HepG2 (cell line): ENCODE data around the gene GALNT18. TPM values are rescaled to one million over a fixed set of nuclear protein-coding genes. Genes with fewer than 3 reads are reported as not detected.
A peak's percentile ranks its signal among the peaks of the same experiment; 100 is the strongest.

Experiments
- ATAC-seq: fragments of 200-7000 bp; cut with Tn5 transposase; 3 replicates; pipeline ENCODE4 v1.9.1; 2020; ENCODE audit warnings: mild to moderate bottlenecking, moderate library complexity
- Bru-seq: library from RNA; stranded (reverse); fragments of 400-500 nt; gene quantifications from one replicate; lab custom pipeline; 2021; lab: Mats Ljungman, UMichigan
- BruChase-seq, 2 experiments: library from RNA; stranded (reverse); fragments of 400-500 nt; gene quantifications; one replicate each; lab custom pipeline; 2021; lab: Mats Ljungman, UMichigan
- BruUV-seq: library from RNA; stranded (reverse); fragments of 400-500 nt; replicated peaks from 2 replicates; lab custom pipeline; 2021; lab: Mats Ljungman, UMichigan
- CTCF ChIA-PET: fragments of 300-600 bp; formaldehyde crosslinking; extraction: SDS; loops from one replicate; lab custom pipeline; 2021; ENCODE audit warnings: low total read pairs, inconsistent platforms, low intra/inter-chr PET ratio; lab: Yijun Ruan, JAX
- POLR2A ChIA-PET: fragments of 350-600 bp; sonication (Branson Sonifier 250); formaldehyde crosslinking; loops from one replicate; lab custom pipeline; 2020; ENCODE audit warnings: antibody characterized with exemption, inconsistent platforms; lab: Yijun Ruan, JAX
- DNase-seq: peaks from one replicate; pipeline ENCODE4 v3.0.0-alpha.2; 2015; ENCODE audit warnings: low spot score
- FAIRE-seq: peaks from 3 replicates; lab custom pipeline; 2011; peaks lifted over from hg19 to GRCh38; lab: Jason Lieb, UNC
- H2AFZ ChIP-seq: one replicate; pipeline ENCODE4 v1.6.1; 2011; ENCODE audit warnings: low read length, inconsistent platforms
- H3K27ac ChIP-seq: fragments of 300-600 bp; 3 replicates; pipeline ENCODE4 v1.8.0; 2011; ENCODE audit warnings: mixed run types, mild to moderate bottlenecking, mixed read lengths, low read length, inconsistent platforms; ENCODE audit not compliant: insufficient read depth; ENCODE audit errors: extremely low read length
- H3K27me3 ChIP-seq, 2 experiments: fragments of 200-600 bp in 1 of 2; 2 replicates in 1 of 2; 3 replicates in 1 of 2; pipeline versions ENCODE4 v1.6.0 to v1.8.0; 2011; ENCODE audit warnings: low read length in 2 of 2, mild to moderate bottlenecking in 2 of 2, moderate library complexity in 2 of 2, inconsistent platforms in 1 of 2; ENCODE audit not compliant: insufficient read depth in 2 of 2, control insufficient read depth in 1 of 2
- H3K36me3 ChIP-seq, 2 experiments: fragments of 200-600 bp in 1 of 2; replicated peaks in 1 of 2; 2 replicates in 1 of 2; 3 replicates in 1 of 2; pipeline versions ENCODE4 v1.5.1 to v1.8.0; 2011; ENCODE audit warnings: low read length in 2 of 2, inconsistent platforms in 1 of 2; ENCODE audit not compliant: insufficient read depth in 2 of 2, control insufficient read depth in 1 of 2
- H3K4me1 ChIP-seq: 2 replicates; pipeline ENCODE4 v1.5.1; 2012; ENCODE audit warnings: low read length, inconsistent platforms; ENCODE audit not compliant: insufficient read depth
- H3K4me2 ChIP-seq: 2 replicates; pipeline ENCODE4 v1.6.0; 2011; ENCODE audit warnings: low read depth, low read length, inconsistent platforms
- H3K4me3 ChIP-seq, 3 experiments: fragments of 200-600 bp in 1 of 3; sonication (generic), shearing (Covaris generic) in 1 of 3; replicated peaks in 1 of 3; 2 replicates each; pipeline ENCODE4 v1.5.1; 2011 to 2016; ENCODE audit warnings: low read length in 3 of 3, inconsistent platforms in 2 of 3, low read depth in 2 of 3, mild to moderate bottlenecking in 2 of 3, control low read depth in 1 of 3, mixed read lengths in 1 of 3; ENCODE audit not compliant: insufficient read depth in 1 of 3
- H3K79me2 ChIP-seq: one replicate; pipeline ENCODE4 v1.6.1; 2011; ENCODE audit warnings: low read length, inconsistent platforms; ENCODE audit not compliant: insufficient read depth
- H3K9ac ChIP-seq: 2 replicates; pipeline ENCODE4 v1.6.0; 2011; ENCODE audit warnings: mild to moderate bottlenecking, low read depth, low read length, inconsistent platforms; ENCODE audit not compliant: insufficient read depth
- H3K9me3 ChIP-seq: 2 replicates; pipeline ENCODE4 v1.5.1; 2012; ENCODE audit warnings: mild to moderate bottlenecking, low read length
- H4K20me1 ChIP-seq: 2 replicates; pipeline ENCODE4 v1.6.0; 2011; ENCODE audit warnings: inconsistent platforms, mild to moderate bottlenecking, low read length, moderate library complexity; ENCODE audit not compliant: insufficient read depth
- BRCA1 ChIP-seq: sonication (generic); formaldehyde crosslinking; IDR thresholded peaks from 2 replicates; pipeline ENCODE4 v1.4.0; 2020; ENCODE audit warnings: missing genetic modification reagents
- ETV6 ChIP-seq: sonication (generic); formaldehyde crosslinking; conservative IDR thresholded peaks from 2 replicates; pipeline ENCODE4 v1.4.0; 2020; ENCODE audit warnings: missing genetic modification reagents
- SP1 ChIP-seq, 2 experiments: fragments of 450-650 bp in 1 of 2; sonication (generic) in 1 of 2; formaldehyde crosslinking in 1 of 2; IDR thresholded peaks; 2 replicates each; pipeline versions ENCODE4 v1.4.0 to v1.6.1; 2016 to 2020; ENCODE audit warnings: missing genetic modification reagents in 1 of 2
- SRSF1 ChIP-seq: fragments of 200-400 bp; formaldehyde crosslinking; optimal IDR thresholded peaks from 2 replicates; pipeline ENCODE3; 2017; ENCODE audit warnings: mild to moderate bottlenecking, low read depth, low read length, moderate library complexity
- ZNF501 ChIP-seq: sonication (generic); formaldehyde crosslinking; IDR thresholded peaks from 2 replicates; pipeline ENCODE4 v1.5.1; 2020; ENCODE audit warnings: mild to moderate bottlenecking, moderate library complexity, missing genetic modification reagents
- WGBS: methylation state at CpG from one replicate; pipeline ENCODE4 v1.1.6; 2017; ENCODE audit warnings: low lambda C conversion rate; 5-methylcytosine and 5-hydroxymethylcytosine counted together
- in situ Hi-C: cut with HindIII; loops from 2 replicates; pipeline ENCODE4 v1.10.0; 2017; ENCODE audit warnings: low pct_unique_long_range_greater_than_20kb; ENCODE audit not compliant: extremely low pct_ligation_motif_present
- intact Hi-C: fragments of 100-400 bp; cut with micrococcal nuclease; formaldehyde crosslinking; loops from one replicate; pipeline ENCODE4 v1.10.0; 2022; ENCODE audit not compliant: unreplicated experiment
- long read RNA-seq, 2 experiments: library from RNA in 1 of 2; library from polyadenylated mRNA in 1 of 2; stranded (forward) in 1 of 2; unstranded in 1 of 2; transcript quantifications; one replicate each; pipeline ENCODE4 v2.0.0, GENCODE V29; 2019 to 2022
- polyA minus RNA-seq, 3 experiments: library from RNA; depleted of rRNA, polyadenylated mRNA; stranded (reverse); fragments of >200 nt; gene quantifications; 2 replicates each; pipeline ENCODE4 v1.2.3, GENCODE V29; 2011; ENCODE audit warnings: low replicate concordance in 1 of 3
- polyA plus RNA-seq, 8 experiments: library from polyadenylated mRNA; depleted of rRNA in 3 of 8; stranded (reverse) in 7 of 8; unstranded in 1 of 8; fragments of >200 nt; fragmentation: Illumina TruSeq in 4 of 8; extraction: Trizol in 4 of 8; gene quantifications; 2 replicates each; pipeline versions ENCODE4 v1.2.1 to v1.2.3, GENCODE V29; 2011 to 2016; ENCODE audit warnings: low read depth in 4 of 8, missing spikeins in 1 of 8, mixed read lengths in 1 of 8; ENCODE audit not compliant: insufficient read depth in 1 of 8
- total RNA-seq, 5 experiments: library from RNA; depleted of rRNA; stranded (reverse); fragments of >200 nt; fragmentation: Illumina TruSeq; extraction: Trizol; gene quantifications; 2 replicates each; pipeline ENCODE4 v1.2.3, GENCODE V29; 2016; ENCODE audit warnings: low read depth in 1 of 5
- TF ChIP-seq, protein P1 (sequence below): IDR thresholded peaks from 2 replicates; pipeline ENCODE4 v1.4.0; 2020; ENCODE audit warnings: mild to moderate bottlenecking, missing genetic modification reagents
- TF ChIP-seq, protein P2 (sequence below), 2 experiments: sonication (generic) in 1 of 2; formaldehyde crosslinking in 1 of 2; IDR thresholded peaks; 2 replicates each; pipeline versions ENCODE4 v1.4.0 to v1.6.1; 2016 to 2020; ENCODE audit warnings: borderline replicate concordance in 1 of 2, low read depth in 1 of 2, mild to moderate bottlenecking in 1 of 2, missing genetic modification reagents in 1 of 2

Gene GALNT18
- total RNA-seq (2016; rRNA removed; fragmentation: Illumina TruSeq; extraction: Trizol) (0.10 TPM in 1 of 2 replicates, not detected in the other), polyA plus RNA-seq (2011; rRNA removed) (0.11 and 0.35 TPM in 2 replicates), polyA minus RNA-seq (2011; rRNA and poly(A)+ RNA removed; ENCODE audit: low replicate concordance) (0.22 and 0.26 TPM in 2 replicates), Bru-seq, nascent RNA (percentile 8 among the genes with signal in this experiment), BruChase-seq, experiment 1, labeled RNA remaining after a 6-hour chase (percentile 6 among the genes with signal in this experiment), BruChase-seq, experiment 2, labeled RNA remaining after a 2-hour chase (percentile 7 among the genes with signal in this experiment)
- total RNA-seq (2016; cell fraction: cytosol; rRNA removed; fragmentation: Illumina TruSeq; extraction: Trizol; ENCODE audit: low read depth) = not detected in 2 replicates
- total RNA-seq (2016; cell fraction: insoluble cytoplasmic fraction; rRNA removed; fragmentation: Illumina TruSeq; extraction: Trizol) = 0.04 and 0.09 TPM in 2 replicates
- total RNA-seq (2016; cell fraction: membrane; rRNA removed; fragmentation: Illumina TruSeq; extraction: Trizol) = not detected in 2 replicates
- not detected in 2 replicates for total RNA-seq (2016; cell fraction: nucleus; rRNA removed; fragmentation: Illumina TruSeq; extraction: Trizol)
- 0.14 and 0.15 TPM in 2 replicates for polyA plus RNA-seq (2011; cell fraction: cytosol; rRNA removed)
- 0.14 and 0.24 TPM in 2 replicates for polyA plus RNA-seq (2011; cell fraction: nucleus; rRNA removed)
- polyA plus RNA-seq (2012) = 0.08 TPM in 1 of 2 replicates, not detected in the other
- not detected in 2 replicates for polyA plus RNA-seq (2016; cell fraction: cytosol; fragmentation: Illumina TruSeq; extraction: Trizol; ENCODE audit: low read depth)
- polyA plus RNA-seq (2016; cell fraction: insoluble cytoplasmic fraction; fragmentation: Illumina TruSeq; extraction: Trizol; ENCODE audit: low read depth) = 0.09 TPM in 2 replicates
- not detected in 2 replicates for polyA plus RNA-seq (2016; cell fraction: membrane; fragmentation: Illumina TruSeq; extraction: Trizol; ENCODE audit: low read depth)
- not detected in 2 replicates for polyA plus RNA-seq (2016; cell fraction: nucleus; fragmentation: Illumina TruSeq; extraction: Trizol; ENCODE audit: insufficient read depth, low read depth)
- not detected in 2 replicates for polyA minus RNA-seq (2011; cell fraction: cytosol; rRNA and poly(A)+ RNA removed)
- polyA minus RNA-seq (2011; cell fraction: nucleus; rRNA and poly(A)+ RNA removed) = 0.26 and 0.50 TPM in 2 replicates
- long read RNA-seq, experiment 1 = 0 reads
- long read RNA-seq, experiment 2 = 0 reads

DNA sequence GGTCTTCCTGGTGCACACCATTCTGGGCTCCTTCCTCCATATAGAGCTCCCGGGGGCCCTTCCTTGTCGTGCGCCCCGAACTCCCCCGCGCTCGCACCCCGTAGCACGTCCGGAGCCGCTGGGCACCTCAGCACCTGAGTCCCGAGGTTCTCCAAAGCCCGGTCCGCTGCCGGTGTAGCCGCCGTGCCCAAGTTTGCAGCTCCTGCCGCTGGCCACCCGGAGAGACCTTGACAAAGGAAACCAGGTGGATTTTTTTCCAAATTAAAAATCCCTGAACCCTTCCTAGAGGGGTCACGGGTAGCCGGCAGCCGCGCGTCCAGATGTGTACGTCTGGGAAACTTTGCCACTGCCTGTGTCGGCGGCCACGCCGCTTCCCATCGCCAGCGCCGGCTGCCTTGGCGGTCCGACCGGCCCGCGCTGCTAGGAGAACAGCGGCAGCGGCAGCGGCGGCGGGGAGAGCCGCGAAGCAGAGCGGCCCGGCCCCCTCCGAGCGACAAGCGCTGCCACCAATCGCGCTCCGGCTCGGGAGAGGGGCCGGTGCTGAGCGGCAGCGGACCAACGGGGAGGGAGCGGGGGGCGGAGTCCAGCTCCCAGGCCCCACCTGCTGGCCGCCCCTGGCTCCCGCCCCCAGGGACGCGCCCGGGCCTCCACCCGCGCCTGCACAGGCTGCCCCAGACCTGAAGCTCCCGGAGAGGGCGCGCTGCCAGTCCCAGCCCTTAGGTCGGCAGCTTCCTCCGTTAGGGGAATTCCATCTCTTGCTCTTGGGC lies at the start of gene GALNT18:
GALNT18 (minus strand) TSS at position 433 of the 767 bp plus-strand sequence.
- peak; percentile 67 for DNase-seq
- Histone ChIP-seq H3K4me3 (peak within 1 kb of the TSS; percentile 39 to 64 (median 47); a peak in 5 of 6 replicates), H3K9ac (no peak within 1 kb of the TSS), H3K4me1 (peaks cover 12% of the 10 kb centered on the region; the same call in 1 of the 2 replicates), H2AFZ (no peak within 1 kb of the TSS), H3K27ac (no peak within 1 kb of the TSS), H3K36me3 (no peaks in the 10 kb centered on the region), H3K9me3 (no peaks in the 10 kb centered on the region), H3K27me3 (peaks cover 5 to 56% of the 10 kb centered on the region in 2 experiments; a peak in 4 of 5 replicates), H3K4me2 (peak within 1 kb of the TSS; percentile 78), H4K20me1 (peaks cover 3% of the 10 kb centered on the region; the same call in 1 of the 2 replicates), H3K79me2 (no peaks in the 10 kb centered on the region)
- no TSS peak for BruUV-seq
- intact Hi-C loops = loop anchor here (5.0 kb wide), 1 partner anchor 166 kb away; no protein-coding TSS in a partner anchor
- FAIRE-seq = no peak
- ChIA-PET POLR2A (no interaction called here), CTCF (no interaction called here)
- WGBS = 38% methylated on average over 14 of the region's 71 CpGs
- ATAC-seq = peak; percentile 99
- in situ Hi-C loops = no loop called here
- TF ChIP-seq, protein P1, sequence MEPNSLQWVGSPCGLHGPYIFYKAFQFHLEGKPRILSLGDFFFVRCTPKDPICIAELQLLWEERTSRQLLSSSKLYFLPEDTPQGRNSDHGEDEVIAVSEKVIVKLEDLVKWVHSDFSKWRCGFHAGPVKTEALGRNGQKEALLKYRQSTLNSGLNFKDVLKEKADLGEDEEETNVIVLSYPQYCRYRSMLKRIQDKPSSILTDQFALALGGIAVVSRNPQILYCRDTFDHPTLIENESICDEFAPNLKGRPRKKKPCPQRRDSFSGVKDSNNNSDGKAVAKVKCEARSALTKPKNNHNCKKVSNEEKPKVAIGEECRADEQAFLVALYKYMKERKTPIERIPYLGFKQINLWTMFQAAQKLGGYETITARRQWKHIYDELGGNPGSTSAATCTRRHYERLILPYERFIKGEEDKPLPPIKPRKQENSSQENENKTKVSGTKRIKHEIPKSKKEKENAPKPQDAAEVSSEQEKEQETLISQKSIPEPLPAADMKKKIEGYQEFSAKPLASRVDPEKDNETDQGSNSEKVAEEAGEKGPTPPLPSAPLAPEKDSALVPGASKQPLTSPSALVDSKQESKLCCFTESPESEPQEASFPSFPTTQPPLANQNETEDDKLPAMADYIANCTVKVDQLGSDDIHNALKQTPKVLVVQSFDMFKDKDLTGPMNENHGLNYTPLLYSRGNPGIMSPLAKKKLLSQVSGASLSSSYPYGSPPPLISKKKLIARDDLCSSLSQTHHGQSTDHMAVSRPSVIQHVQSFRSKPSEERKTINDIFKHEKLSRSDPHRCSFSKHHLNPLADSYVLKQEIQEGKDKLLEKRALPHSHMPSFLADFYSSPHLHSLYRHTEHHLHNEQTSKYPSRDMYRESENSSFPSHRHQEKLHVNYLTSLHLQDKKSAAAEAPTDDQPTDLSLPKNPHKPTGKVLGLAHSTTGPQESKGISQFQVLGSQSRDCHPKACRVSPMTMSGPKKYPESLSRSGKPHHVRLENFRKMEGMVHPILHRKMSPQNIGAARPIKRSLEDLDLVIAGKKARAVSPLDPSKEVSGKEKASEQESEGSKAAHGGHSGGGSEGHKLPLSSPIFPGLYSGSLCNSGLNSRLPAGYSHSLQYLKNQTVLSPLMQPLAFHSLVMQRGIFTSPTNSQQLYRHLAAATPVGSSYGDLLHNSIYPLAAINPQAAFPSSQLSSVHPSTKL (CRISPR knock-in tag) = peak; percentile 5; the same call in 1 of the 2 replicates
- no peak for TF ChIP-seq BRCA1 (CRISPR knock-in tag)
- TF ChIP-seq ZNF501 = peak; percentile 62; the same call in 1 of the 2 replicates
- no peak for TF ChIP-seq ETV6
- TF ChIP-seq, protein P2, sequence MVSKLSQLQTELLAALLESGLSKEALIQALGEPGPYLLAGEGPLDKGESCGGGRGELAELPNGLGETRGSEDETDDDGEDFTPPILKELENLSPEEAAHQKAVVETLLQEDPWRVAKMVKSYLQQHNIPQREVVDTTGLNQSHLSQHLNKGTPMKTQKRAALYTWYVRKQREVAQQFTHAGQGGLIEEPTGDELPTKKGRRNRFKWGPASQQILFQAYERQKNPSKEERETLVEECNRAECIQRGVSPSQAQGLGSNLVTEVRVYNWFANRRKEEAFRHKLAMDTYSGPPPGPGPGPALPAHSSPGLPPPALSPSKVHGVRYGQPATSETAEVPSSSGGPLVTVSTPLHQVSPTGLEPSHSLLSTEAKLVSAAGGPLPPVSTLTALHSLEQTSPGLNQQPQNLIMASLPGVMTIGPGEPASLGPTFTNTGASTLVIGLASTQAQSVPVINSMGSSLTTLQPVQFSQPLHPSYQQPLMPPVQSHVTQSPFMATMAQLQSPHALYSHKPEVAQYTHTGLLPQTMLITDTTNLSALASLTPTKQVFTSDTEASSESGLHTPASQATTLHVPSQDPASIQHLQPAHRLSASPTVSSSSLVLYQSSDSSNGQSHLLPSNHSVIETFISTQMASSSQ (IDR thresholded peaks at IDR 0.05; ENCODE audit: low read depth) = no peak
- TF ChIP-seq, protein P2 (CRISPR knock-in tag; IDR thresholded peaks at IDR 0.05; ENCODE audit: borderline replicate concordance) = 0 out of 2 replicates have a peak, but pooled peaks have one; percentile 19
- peak; percentile 48 for TF ChIP-seq SRSF1
- TF ChIP-seq SP1 (IDR thresholded peaks at IDR 0.05) = no peak
- TF ChIP-seq SP1 (CRISPR knock-in tag; IDR thresholded peaks at IDR 0.05) = peak; percentile 80
